Fibroblast of lung (primary cell): Measurements from ENCODE around the gene GNB1L.

Source experiments
- EZH2 ChIP-seq: IDR thresholded peaks from 2 replicates; pipeline ENCODE4 v1.5.1; 2012; ENCODE audit warnings: low read length, control low read depth, mild to moderate bottlenecking; ENCODE audit errors: missing control alignments
- TF ChIP-seq, protein P1 (sequence below), 2 donors: IDR thresholded peaks in 1 of 2; conservative IDR thresholded peaks in 1 of 2; 1 replicate in 1 of 2; 2 replicates in 1 of 2; pipeline ENCODE4 v1.5.1; 2011 to 2012; ENCODE audit warnings: low read length in 2 of 2, control low read depth in 1 of 2, inconsistent platforms in 1 of 2, low read depth in 1 of 2, mild to moderate bottlenecking in 1 of 2

DNA sequence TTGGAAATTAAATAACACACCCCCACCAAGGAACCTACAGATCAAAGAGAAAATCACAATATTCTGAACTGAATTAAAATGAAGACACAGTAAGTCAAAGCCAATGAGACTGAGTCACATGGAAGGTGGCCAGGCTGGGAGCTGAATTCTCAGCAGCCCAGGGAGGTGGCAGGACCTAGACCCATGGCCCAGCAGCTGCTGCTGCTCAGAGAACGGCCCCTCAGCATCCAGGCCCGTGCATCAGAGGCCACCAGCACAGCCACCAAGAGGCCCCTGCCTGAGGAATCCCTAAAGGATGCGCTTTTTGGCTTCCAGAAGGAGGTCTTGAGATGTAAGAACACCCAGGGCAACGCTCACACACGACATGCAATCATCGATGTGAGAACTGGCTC lies 59.1 kb downstream of the GNB1L start:
- TF ChIP-seq, protein P1, sequence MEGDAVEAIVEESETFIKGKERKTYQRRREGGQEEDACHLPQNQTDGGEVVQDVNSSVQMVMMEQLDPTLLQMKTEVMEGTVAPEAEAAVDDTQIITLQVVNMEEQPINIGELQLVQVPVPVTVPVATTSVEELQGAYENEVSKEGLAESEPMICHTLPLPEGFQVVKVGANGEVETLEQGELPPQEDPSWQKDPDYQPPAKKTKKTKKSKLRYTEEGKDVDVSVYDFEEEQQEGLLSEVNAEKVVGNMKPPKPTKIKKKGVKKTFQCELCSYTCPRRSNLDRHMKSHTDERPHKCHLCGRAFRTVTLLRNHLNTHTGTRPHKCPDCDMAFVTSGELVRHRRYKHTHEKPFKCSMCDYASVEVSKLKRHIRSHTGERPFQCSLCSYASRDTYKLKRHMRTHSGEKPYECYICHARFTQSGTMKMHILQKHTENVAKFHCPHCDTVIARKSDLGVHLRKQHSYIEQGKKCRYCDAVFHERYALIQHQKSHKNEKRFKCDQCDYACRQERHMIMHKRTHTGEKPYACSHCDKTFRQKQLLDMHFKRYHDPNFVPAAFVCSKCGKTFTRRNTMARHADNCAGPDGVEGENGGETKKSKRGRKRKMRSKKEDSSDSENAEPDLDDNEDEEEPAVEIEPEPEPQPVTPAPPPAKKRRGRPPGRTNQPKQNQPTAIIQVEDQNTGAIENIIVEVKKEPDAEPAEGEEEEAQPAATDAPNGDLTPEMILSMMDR (conservative IDR thresholded peaks at IDR 0.05 in 1 of 2, IDR thresholded peaks at IDR 0.05 in 1 of 2; ENCODE audit: low read depth in 1 of 2, low read length in 2 of 2), result no peak
- TF ChIP-seq EZH2, result no peak
